ENCODE data around the gene SLCO4A1.
A peak's percentile ranks its signal among the peaks of the same experiment; 100 is the strongest.

SLCO4A1 gene

DNA sequence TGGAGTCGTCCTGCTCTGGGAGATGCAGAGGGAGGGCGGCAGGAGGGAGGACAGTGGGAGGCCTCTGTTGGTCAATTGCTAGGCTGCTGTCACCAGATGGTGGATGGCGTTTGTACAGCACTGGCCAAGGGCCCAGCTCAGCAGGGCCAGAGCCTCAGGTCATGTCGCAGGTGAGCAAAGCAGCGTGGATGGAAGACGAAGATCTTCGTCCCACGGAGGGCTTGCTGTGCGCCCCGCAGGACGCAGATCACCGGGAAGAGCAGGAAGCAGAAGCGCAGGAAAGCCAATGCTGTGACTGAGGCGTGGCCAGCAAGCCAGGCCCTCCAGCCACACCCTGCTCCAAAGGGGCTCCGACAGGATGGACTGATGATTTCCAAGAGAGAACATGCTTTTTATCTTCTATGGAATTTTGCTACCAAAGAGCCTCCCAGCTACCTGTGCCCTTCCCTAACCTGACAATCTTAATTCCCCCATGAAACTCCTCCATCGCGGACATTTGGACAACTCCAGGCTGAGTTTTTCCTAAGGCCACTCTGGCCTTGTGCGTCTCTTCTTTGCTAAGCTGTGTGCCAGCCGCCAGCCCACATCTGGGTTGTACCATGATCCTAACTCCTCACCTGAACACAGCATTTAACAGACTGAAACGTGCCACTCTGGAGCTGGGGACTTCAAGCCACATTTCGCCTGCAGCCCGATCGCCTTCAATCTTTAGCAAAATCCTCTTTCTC is 3.5 kb upstream of the SLCO4A1 start:
- no peak for DNase-seq

GRCh38 chr20:62639765-62640164 is 2.5 kb upstream of the SLCO4A1 start:
- DNase-seq: peak; percentile 9

- no peak for DNase-seq
Measured at GRCh38 chr20:62640870-62641269, 1.4 kb upstream of the SLCO4A1 start.

GRCh38 chr20:62641321-62642050 is 817 bp upstream of the SLCO4A1 start:
- no peak for DNase-seq

GRCh38 chr20:62642666-62643520 is 590 bp downstream of the SLCO4A1 start:
- DNase-seq: peak; percentile 69

DNA sequence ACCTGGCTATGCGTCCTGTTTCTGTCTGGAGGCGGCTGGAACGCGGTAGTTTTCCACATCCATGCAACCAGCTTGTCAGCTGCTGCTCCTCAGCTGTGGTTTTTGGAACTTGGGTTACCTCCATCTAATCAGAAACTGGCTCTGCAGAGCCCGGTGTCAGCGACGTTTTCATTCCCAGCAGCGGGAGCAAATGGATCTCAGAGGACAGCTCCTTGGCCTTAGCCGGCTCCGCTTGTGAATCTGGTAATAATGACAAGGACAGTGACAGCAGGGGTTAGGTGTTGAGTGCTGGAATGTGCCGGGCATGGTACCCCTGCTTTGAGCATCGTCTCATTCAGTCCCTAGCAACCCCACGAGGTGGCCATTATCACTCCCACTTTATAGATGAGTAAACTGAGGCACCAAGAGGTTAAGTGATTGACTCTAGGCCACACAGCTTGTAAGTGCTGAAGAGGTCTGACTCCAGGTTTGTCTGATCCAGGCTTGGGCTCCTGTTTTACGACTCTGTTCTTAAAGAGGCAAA is 1.3 kb downstream of the SLCO4A1 start:
- no peak for DNase-seq

DNA sequence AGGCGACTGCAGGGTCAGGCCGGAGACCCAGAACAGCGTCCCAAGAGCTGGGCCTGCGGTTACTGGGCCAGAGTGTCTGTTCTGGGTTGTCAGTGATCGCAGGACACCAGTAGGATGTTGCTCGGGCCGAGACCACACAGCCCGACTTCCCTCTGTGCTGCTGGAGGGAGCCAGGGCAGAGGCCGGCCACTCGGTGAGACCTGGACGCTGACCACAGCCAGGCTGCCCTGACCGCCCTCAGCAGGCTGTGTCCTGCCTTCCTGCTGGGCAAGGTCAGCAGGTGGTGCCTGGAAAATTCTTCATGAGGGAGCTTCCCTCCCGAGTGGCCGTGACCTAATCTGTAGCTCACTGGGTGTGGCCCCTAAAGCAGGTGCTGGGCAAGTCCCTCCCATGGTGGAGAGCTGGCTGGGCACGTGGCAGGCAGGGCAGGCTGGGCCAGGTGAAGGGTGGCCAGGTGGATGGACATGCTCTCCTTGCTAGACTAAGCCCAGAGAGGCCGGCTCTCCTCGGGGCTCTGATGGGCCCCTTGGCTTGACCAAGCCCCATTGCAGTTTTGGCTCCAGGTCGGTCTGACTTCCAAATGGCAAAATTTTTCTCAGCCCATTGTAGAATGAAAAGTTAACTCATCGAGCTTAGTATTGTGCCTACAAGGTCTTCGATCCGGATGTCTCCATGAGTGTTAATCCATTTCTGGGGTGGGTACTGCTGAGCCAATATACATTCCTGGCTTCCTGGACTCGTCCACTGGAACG is 1.9 kb downstream of the SLCO4A1 start:
- no peak for DNase-seq

DNA sequence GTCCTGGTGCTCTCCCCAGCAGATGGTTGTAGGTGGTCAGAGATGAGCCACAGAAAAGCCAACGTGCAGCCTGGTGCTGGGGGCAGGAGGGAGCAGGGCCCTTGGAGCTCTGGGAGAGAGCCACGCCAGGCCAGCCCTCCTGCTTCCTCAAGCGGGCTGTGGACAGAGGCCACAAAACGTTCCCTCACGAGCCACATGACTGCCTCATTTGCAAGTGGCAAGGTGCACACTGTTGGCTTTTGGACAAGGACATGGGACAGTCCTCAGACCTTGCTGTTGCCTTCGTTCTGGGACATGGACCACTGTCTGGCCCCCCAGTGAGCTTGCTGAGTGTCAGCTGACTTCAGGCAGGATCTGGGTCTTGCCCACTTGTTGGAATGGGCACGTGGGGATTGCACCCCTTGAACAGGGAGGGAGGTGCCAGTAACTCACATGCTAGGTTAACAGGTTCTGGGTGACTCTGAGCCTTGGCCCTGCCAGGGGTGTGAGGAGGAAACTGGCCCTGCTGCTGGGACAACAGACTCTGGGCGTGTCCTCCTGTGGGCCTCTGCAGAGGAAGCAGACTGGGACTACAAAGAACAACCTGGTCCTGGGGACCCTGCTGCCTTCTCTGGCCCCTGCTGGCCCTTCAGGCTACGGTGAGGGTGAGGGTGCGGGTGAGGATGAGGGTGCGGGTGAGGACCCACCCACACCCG is 2.6 kb downstream of the SLCO4A1 start:
- no peak for DNase-seq

- no peak for DNase-seq
Measured at GRCh38 chr20:62645613-62646012, 3.3 kb downstream of the SLCO4A1 start.

DNA sequence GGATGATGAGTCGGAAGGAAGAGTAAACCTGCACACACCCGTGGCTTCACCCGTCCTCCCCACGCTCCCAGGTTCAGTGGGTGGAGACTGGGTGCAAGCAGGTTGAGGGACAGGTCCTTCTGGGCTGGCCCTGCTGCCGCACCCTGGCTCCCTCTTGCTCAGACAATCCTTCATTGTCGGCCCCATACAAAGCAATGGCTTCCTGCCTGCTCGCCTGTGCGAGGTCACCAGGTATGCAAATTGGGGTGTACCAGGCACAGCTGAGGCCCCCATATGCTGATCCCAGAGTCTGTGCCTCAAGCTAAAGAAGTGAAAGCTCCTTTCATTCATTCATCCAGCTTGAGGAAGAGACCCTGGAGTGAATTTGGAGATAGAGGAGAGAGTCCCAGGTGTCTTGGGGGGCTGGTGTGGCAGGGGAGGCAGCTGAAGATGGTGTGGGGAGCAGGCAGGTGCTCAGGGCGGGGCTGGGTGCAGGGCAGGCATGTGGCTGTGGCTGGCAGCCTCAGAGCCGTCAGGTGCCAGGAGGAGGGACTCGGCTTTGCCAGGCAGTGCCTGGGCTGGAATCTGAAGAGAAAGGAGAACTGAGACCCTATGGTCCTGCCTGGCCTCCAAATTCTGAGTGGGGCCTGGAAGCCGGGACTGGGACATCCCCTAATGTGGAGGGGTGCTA is 4.7 kb downstream of the SLCO4A1 start:
- no peak for DNase-seq

DNA sequence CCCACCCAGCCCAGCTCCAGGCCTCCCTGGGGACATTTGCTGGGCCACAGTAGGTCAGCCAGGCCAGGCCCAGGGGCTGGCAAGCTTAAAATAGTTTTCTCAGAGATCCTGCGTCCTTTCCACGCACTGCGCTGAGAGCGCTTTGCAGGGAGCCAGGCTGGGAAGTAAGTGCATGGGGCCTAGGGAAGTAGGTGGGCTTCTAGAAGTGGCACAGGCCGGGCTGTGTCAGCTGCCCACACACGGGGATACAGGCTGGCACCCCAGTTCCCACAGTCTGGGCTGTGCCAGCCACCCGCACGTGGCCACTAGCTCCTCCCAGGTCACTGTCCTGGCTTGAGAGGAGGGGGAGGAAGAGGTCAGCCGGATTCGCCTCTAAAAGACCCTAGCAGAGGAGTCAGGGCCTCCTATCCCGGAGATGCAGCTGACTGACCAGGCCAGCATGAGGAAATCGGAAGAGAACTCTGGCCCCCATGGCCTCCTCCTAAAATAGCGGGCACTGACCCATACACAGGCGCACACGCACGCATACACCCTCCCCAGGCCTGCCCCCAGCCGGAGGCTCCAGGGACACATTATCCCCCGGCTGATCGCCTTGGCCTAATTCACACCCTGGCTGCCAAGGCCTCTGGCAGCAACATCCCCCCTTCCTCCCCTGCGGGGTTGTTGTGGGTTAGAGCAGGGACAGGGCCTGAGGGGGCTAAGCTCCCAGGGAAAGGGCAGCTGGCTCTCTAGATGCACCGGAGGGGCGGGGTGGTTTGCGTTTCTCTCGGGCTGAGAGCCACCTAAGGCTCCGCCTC is 5.4 kb downstream of the SLCO4A1 start:
- peak; percentile 87 for DNase-seq

GRCh38 chr20:62648318-62648995 is 6.2 kb downstream of the SLCO4A1 start:
- no peak for DNase-seq

- no peak for DNase-seq
Measured at GRCh38 chr20:62649140-62649539, 6.8 kb downstream of the SLCO4A1 start.

GRCh38 chr20:62650551-62651284 is 8.4 kb downstream of the SLCO4A1 start:
- no peak for DNase-seq

DNA sequence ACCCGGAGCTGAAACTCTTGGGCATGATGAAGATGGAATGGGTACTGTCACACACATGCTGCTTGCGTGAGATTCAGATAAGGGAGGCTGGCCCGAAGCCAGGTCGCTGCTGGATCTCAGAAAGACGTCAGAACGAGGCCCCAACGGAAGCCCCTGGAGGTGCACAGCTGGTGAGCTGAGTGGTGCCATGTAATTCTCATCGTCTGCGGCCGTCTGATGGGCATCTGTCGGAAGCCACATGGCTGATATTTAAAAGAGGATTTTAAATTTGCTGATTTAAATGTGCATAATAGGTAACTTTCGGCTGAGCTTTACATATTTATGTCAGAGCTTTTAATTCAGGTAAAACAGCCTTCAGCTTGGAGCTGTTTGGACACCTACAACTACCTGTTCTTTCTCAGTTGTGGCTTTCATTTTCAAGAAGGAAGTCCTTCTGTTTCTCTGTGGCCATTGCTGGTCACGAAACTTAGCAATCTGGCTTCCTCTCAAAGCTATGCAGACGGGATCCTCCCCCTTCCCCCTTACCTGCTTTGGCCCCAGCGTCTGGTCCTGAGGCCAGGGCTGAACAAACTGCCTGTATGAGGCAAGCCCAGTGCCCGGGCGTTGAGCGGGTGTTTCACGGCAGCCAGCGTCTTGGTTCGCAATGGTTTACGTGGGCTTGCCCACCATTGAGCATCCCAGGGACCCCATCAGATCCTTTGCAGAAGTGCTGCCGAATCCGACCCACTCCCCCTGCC is 9.2 kb downstream of the SLCO4A1 start:
- DNase-seq: no peak

DNA sequence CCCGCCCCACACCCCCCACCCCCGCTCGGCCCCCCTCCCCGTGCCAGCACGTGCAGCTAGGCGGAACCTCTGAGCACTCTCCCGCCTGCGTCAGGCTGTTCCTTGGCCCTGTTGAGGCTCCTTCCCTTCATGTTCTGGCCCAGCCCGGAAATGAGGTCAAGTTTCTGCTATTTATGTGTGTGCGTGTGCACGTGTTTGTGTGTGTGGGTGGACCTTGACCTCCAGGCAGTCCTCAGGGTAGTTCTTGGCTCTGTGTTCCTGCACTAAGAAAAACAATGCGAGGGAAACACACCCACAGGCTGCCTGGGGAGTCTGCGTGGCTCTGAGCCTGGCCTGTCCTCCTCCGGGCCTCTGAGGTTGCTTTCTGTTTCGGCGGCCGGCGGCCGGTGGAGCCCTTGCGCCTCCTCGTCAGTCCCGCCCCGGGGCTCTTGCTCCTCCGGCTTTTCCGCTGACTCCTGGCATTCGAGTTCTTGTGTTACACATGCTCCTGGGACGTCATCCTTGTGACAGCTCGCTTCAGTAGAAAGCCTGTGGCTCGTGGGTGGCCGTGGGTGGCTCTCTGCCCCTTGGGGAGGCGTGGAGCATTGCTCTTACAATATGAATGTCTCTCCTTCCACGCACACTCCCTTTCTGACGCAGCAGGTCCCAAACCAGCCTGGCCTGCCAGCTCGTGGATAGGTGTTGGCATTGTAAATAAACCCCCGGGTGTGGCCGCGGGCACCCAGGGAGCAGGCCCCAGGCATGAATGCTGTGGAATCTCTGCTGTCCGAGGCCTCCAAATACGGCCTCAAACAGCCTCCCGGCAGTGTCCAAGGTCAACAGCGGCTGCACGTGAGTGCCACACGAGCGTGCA is 10.0 kb downstream of the SLCO4A1 start:
- DNase-seq: peak; percentile 77

DNA sequence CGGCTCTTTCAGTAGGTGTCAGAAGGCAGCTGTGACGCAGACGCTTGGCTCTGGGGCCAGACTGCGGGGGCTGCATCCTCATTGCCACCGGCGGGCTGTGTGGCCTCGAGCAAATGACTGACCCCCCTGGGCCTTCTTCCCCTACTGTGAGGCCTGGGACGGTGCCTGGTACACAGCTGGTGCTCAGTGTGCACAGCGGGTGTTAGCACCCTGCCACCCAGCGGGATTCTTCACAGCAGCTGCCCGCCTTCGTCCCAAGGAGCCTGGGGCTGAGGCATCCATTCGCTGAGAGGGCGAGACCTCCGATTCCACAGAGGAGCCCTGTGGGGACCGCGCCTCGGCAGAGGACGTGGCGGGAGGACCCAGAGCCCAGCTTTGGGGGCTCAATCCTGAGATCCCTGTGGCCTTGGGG is 10.6 kb downstream of the SLCO4A1 start:
- DNase-seq: no peak
